ENCODE data around the gene CYP8B1.
"Not testable (repeated sequence)": the region's sequence is repeated elsewhere in the genome, so short reads cannot be mapped to it uniquely, and the experiment has no call there.

The CYP8B1 gene

GRCh38 chr3:42884324-42884723 is 8.6 kb upstream of the CYP8B1 start:
- H4K8ac ChIP-seq (ENCODE audit: low read depth, low read length) = no peak overlapping the region
- no peaks in the 10 kb centered on the region for H3K27me3 ChIP-seq (ENCODE audit: insufficient read depth, low read length)
- H3K79me2 ChIP-seq (ENCODE audit: control insufficient read depth, insufficient read depth, low read length, poor library complexity) = peaks cover 6% of the 10 kb centered on the region
- H3K9me3 ChIP-seq (ENCODE audit: insufficient read depth, low read depth, low read length) = no peaks in the 10 kb centered on the region
- no peak overlapping the region for H3K23ac ChIP-seq (ENCODE audit: low read length)
- H3K4me2 ChIP-seq (ENCODE audit: low read length) = no peak overlapping the region
- no CpG with 5 or more reads among the region's 2 CpGs for WGBS (ENCODE audit: extremely low coverage, insufficient coverage, insufficient read length)
- peaks cover 6% of the 10 kb centered on the region for H3K79me1 ChIP-seq (ENCODE audit: low read length)
- H3K4me1 ChIP-seq (ENCODE audit: control insufficient read depth in 1 of 2, insufficient read depth in 2 of 2, low read length in 2 of 2) = peaks cover 5 to 8% of the 10 kb centered on the region in 2 experiments
- DNase-seq = no peak
- no peak overlapping the region for H2BK12ac ChIP-seq (ENCODE audit: low read length)
- no peaks in the 10 kb centered on the region for H3K36me3 ChIP-seq (ENCODE audit: control insufficient read depth in 1 of 2, insufficient read depth in 2 of 2, low read length in 2 of 2)
- no peak overlapping the region for H4K91ac ChIP-seq (ENCODE audit: low read depth, low read length)
- no peak overlapping the region for H4K12ac ChIP-seq (ENCODE audit: low read depth, low read length)
- H2BK120ac ChIP-seq (ENCODE audit: insufficient read depth, low read length, poor library complexity) = no peak overlapping the region
- no peak overlapping the region for H3K27ac ChIP-seq (ENCODE audit: low read depth, low read length)
- no peak overlapping the region for H3K9ac ChIP-seq (ENCODE audit: low read length)
- H3K4me3 ChIP-seq (ENCODE audit: low read depth, low read length) = no peak overlapping the region
- no peak overlapping the region for H2AFZ ChIP-seq (ENCODE audit: insufficient read depth, low read length, poor library complexity)
- no peak overlapping the region for H3K18ac ChIP-seq (ENCODE audit: low read length)
- H3K4ac ChIP-seq (ENCODE audit: low read depth, low read length) = no peak overlapping the region
- H3K14ac ChIP-seq (ENCODE audit: low read length) = no peak overlapping the region
- H2BK5ac ChIP-seq (ENCODE audit: low read depth, low read length, poor library complexity) = no peak overlapping the region
- H2AK5ac ChIP-seq (ENCODE audit: low read length) = no peak overlapping the region

DNA sequence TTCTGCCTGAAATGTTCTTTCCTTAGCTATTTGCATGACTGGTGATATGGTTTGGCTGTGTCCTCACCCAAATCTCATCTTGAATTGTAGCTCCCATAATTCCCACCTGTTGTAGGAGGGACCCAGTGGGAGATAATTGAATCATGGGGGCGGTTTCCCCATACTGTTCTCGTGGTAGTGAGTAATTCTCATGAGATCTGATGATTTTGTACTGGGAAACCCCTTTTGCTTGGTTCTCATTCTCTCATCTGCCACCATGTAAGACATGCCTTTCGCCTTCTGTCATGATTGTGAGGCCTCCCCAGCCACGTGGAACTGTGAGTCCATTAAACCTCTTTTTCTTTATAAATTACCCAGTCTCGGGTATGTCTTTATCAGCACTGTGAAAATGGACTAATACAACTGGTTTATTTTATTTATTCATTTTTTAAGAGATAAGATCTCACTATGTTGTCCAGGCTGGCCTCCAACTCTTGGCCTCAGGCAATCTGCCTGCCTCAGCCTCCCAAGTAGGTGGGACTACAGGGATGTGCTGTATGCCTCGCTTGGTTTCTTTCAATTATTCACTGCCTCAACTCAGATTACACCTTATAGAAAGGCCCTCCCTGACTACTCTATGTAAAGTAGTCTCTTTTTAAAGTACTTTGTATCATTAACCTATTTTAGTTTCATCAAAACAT is 7.7 kb upstream of the CYP8B1 start:
- not testable (repeated sequence) for H2BK5ac ChIP-seq (ENCODE audit: low read depth, low read length, poor library complexity); H4K91ac ChIP-seq (ENCODE audit: low read depth, low read length); H4K12ac ChIP-seq (ENCODE audit: low read depth, low read length); H3K9me3 ChIP-seq (ENCODE audit: insufficient read depth, low read depth, low read length); H2AFZ ChIP-seq (ENCODE audit: insufficient read depth, low read length, poor library complexity); H3K4me2 ChIP-seq (ENCODE audit: low read length); H3K79me2 ChIP-seq (ENCODE audit: control insufficient read depth, insufficient read depth, low read length, poor library complexity); H3K23ac ChIP-seq (ENCODE audit: low read length); H3K79me1 ChIP-seq (ENCODE audit: low read length); H3K4me3 ChIP-seq (ENCODE audit: low read depth, low read length); H3K4me1 ChIP-seq (ENCODE audit: control insufficient read depth in 1 of 2, insufficient read depth in 2 of 2, low read length in 2 of 2); H4K8ac ChIP-seq (ENCODE audit: low read depth, low read length); H2BK120ac ChIP-seq (ENCODE audit: insufficient read depth, low read length, poor library complexity); H3K9ac ChIP-seq (ENCODE audit: low read length); H2AK5ac ChIP-seq (ENCODE audit: low read length); H3K27me3 ChIP-seq (ENCODE audit: insufficient read depth, low read length); H3K14ac ChIP-seq (ENCODE audit: low read length); H3K27ac ChIP-seq (ENCODE audit: low read depth, low read length); H3K36me3 ChIP-seq (ENCODE audit: control insufficient read depth in 1 of 2, insufficient read depth in 2 of 2, low read length in 2 of 2); H3K4ac ChIP-seq (ENCODE audit: low read depth, low read length); H2BK12ac ChIP-seq (ENCODE audit: low read length); H3K18ac ChIP-seq (ENCODE audit: low read length)
- peak; percentile 64 to 74 for DNase-seq
- no CpG with 5 or more reads among the region's 6 CpGs for WGBS (ENCODE audit: extremely low coverage, insufficient coverage, insufficient read length)

DNA sequence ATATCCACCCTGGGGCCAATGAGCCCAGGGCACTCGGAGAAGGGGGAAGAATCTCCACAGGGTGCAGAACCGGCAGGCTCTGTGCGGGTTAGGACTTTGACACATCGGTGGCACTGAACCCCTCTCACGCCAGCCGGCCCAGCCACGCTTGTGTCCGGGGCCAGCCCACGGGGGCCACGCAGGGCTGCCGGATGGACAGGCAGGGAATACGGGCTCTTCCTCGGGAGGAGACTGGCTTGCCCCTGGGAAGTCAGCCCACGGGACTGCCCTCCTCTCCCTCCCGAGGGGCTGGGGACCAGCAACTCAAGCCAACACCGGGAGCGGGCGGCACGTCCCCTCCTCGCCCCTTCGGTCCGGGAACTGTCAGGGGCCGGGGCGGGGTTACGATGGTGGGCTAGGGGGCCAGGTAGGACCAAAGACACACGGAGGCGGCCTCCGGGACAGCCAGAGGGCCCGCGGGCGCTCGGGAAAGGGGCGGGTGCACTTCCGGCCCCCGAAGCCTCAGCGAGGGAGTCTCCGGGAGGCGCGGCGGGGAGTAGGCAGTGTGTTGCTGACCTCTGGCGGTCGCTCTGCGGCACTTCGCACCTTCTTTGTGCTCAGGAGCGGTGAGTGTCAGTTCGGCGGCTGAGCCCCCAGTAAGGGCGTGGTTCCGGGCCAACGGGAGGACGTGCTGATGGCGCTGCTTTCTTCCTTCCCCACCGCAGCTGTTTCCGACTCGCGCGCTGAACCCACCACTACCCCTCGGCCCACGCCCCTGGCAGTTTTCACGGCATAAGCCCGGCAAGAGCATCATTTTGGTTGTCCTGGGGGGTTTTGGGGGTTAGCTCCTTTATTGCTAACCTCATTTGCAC is 5.1 kb upstream of the CYP8B1 start:
- Histone ChIP-seq H2BK12ac (ENCODE audit: low read length) (peak overlapping the region; percentile 18), H3K4ac (ENCODE audit: low read depth, low read length) (peak overlapping the region; percentile 48), H3K23ac (ENCODE audit: low read length) (no peak overlapping the region), H2AK5ac (ENCODE audit: low read length) (peak overlapping the region; percentile 73), H2BK120ac (ENCODE audit: insufficient read depth, low read length, poor library complexity) (peak overlapping the region; percentile 74), H3K79me2 (ENCODE audit: control insufficient read depth, insufficient read depth, low read length, poor library complexity) (peaks cover 6% of the 10 kb centered on the region), H3K9me3 (ENCODE audit: insufficient read depth, low read depth, low read length) (no peaks in the 10 kb centered on the region), H3K79me1 (ENCODE audit: low read length) (peaks cover 6% of the 10 kb centered on the region), H4K12ac (ENCODE audit: low read depth, low read length) (peak overlapping the region; percentile 85), H2BK5ac (ENCODE audit: low read depth, low read length, poor library complexity) (peak overlapping the region; percentile 2), H4K8ac (ENCODE audit: low read depth, low read length) (peak overlapping the region; percentile 95), H3K9ac (ENCODE audit: low read length) (peak overlapping the region; percentile 25), H3K4me1 (ENCODE audit: control insufficient read depth in 1 of 2, insufficient read depth in 2 of 2, low read length in 2 of 2) (peaks cover 5 to 8% of the 10 kb centered on the region in 2 experiments), H3K4me3 (ENCODE audit: low read depth, low read length) (peak overlapping the region; percentile 71), H3K27me3 (ENCODE audit: insufficient read depth, low read length) (no peaks in the 10 kb centered on the region), H3K4me2 (ENCODE audit: low read length) (peak overlapping the region; percentile 74), H3K27ac (ENCODE audit: low read depth, low read length) (no peak overlapping the region), H3K36me3 (ENCODE audit: control insufficient read depth in 1 of 2, insufficient read depth in 2 of 2, low read length in 2 of 2) (no peaks in the 10 kb centered on the region), H3K18ac (ENCODE audit: low read length) (peak overlapping the region; percentile 84), H4K91ac (ENCODE audit: low read depth, low read length) (peak overlapping the region; percentile 84), H3K14ac (ENCODE audit: low read length) (peak overlapping the region; percentile 84), H2AFZ (ENCODE audit: insufficient read depth, low read length, poor library complexity) (peak overlapping the region; percentile 96)
- peak; percentile 83 to 90 for DNase-seq
- no CpG with 5 or more reads among the region's 61 CpGs for WGBS (ENCODE audit: extremely low coverage, insufficient coverage, insufficient read length)

- no peak overlapping the region for H3K23ac ChIP-seq (ENCODE audit: low read length)
- H3K79me2 ChIP-seq (ENCODE audit: control insufficient read depth, insufficient read depth, low read length, poor library complexity) = peaks cover 6% of the 10 kb centered on the region
- H3K27me3 ChIP-seq (ENCODE audit: insufficient read depth, low read length) = no peaks in the 10 kb centered on the region
- H3K4ac ChIP-seq (ENCODE audit: low read depth, low read length) = no peak overlapping the region
- no peak overlapping the region for H3K14ac ChIP-seq (ENCODE audit: low read length)
- no peaks in the 10 kb centered on the region for H3K36me3 ChIP-seq (ENCODE audit: control insufficient read depth in 1 of 2, insufficient read depth in 2 of 2, low read length in 2 of 2)
- H3K79me1 ChIP-seq (ENCODE audit: low read length) = peaks cover 6% of the 10 kb centered on the region
- peak overlapping the region; percentile 84 for H4K91ac ChIP-seq (ENCODE audit: low read depth, low read length)
- no peak overlapping the region for H2BK120ac ChIP-seq (ENCODE audit: insufficient read depth, low read length, poor library complexity)
- peak in 1 of 2 donors; percentile 53 for DNase-seq
- peak overlapping the region; percentile 96 for H2AFZ ChIP-seq (ENCODE audit: insufficient read depth, low read length, poor library complexity)
- no peaks in the 10 kb centered on the region for H3K9me3 ChIP-seq (ENCODE audit: insufficient read depth, low read depth, low read length)
- no peak overlapping the region for H2BK5ac ChIP-seq (ENCODE audit: low read depth, low read length, poor library complexity)
- no peak overlapping the region for H2BK12ac ChIP-seq (ENCODE audit: low read length)
- no peak overlapping the region for H3K27ac ChIP-seq (ENCODE audit: low read depth, low read length)
- H4K8ac ChIP-seq (ENCODE audit: low read depth, low read length) = peak overlapping the region; percentile 95
- no peak overlapping the region for H3K9ac ChIP-seq (ENCODE audit: low read length)
- peak overlapping the region; percentile 84 for H3K18ac ChIP-seq (ENCODE audit: low read length)
- H3K4me2 ChIP-seq (ENCODE audit: low read length) = no peak overlapping the region
- H4K12ac ChIP-seq (ENCODE audit: low read depth, low read length) = peak overlapping the region; percentile 85
- WGBS (ENCODE audit: extremely low coverage, insufficient coverage, insufficient read length) = no CpG with 5 or more reads among the region's 9 CpGs
- H3K4me1 ChIP-seq (ENCODE audit: control insufficient read depth in 1 of 2, insufficient read depth in 2 of 2, low read length in 2 of 2) = peaks cover 5 to 8% of the 10 kb centered on the region in 2 experiments
- H2AK5ac ChIP-seq (ENCODE audit: low read length) = peak overlapping the region; percentile 73
- H3K4me3 ChIP-seq (ENCODE audit: low read depth, low read length) = no peak overlapping the region
These were observed 4.5 kb upstream of the CYP8B1 start for GRCh38 chr3:42880183-42880582.

Data from trophoblast cell (in vitro differentiated cells and primary cell).